Measurements from ENCODE around the gene LRRD1. TPM values are rescaled to one million over a fixed set of nuclear protein-coding genes. Genes with fewer than 3 reads are reported as not detected.

LRRD1 gene
- total and polyA plus RNA-seq, 2 of the 13 experiments (the other 11 are each of a cell fraction or from before 2014, with no cell fraction given): 0.03 TPM; not detected in 1

GRCh38 chr7:92119213-92119759 is 59.7 kb downstream of the LRRD1 start:
- ATAC-seq (peak; percentile 37), DNase-seq (ENCODE audit: low spot score) (no peak), FAIRE-seq (no peak)
- CTCF ChIA-PET (ENCODE audit: low intra/inter-chr PET ratio, low total read pairs): no interaction called here
- TF ChIP-seq GFI1 (CRISPR knock-in tag; IDR thresholded peaks at IDR 0.05; ENCODE audit: borderline replicate concordance) (peak; percentile 75), FOXP1 (IDR thresholded peaks at IDR 0.05) (no peak), FOXP1 (CRISPR knock-in tag; IDR thresholded peaks at IDR 0.05) (peak; percentile 57), GZF1 (CRISPR knock-in tag; IDR thresholded peaks at IDR 0.05) (no peak), ATF7 (IDR thresholded peaks at IDR 0.05) (0 out of 2 replicates have a peak, but pooled peaks have one; percentile 14), ATF7 (CRISPR knock-in tag; IDR thresholded peaks at IDR 0.05) (no peak), RBM22 (optimal IDR thresholded peaks at IDR 0.05; ENCODE audit: low read length) (peak; percentile 63)
- Histone ChIP-seq H4K20me1 (ENCODE audit: insufficient read depth, low read length) (peaks cover 61% of the 10 kb centered on the region), H3K36me3 (replicated peaks in 1 of 2; ENCODE audit: control insufficient read depth in 1 of 2, insufficient read depth in 2 of 2, low read length in 2 of 2) (peaks cover 9 to 86% of the 10 kb centered on the region in 2 experiments), H3K4me1 (ENCODE audit: insufficient read depth, low read length) (peaks cover 17% of the 10 kb centered on the region; the same call in 1 of the 2 replicates), H2AFZ (ENCODE audit: low read length) (no peak overlapping the region), H3K9me3 (ENCODE audit: low read length) (no peaks in the 10 kb centered on the region), H3K9ac (ENCODE audit: insufficient read depth, low read depth, low read length) (no peak overlapping the region), H3K4me3 (replicated peaks in 1 of 3; ENCODE audit: insufficient read depth in 1 of 3, low read depth in 2 of 3, low read length in 3 of 3) (no peak overlapping the region), H3K79me2 (ENCODE audit: insufficient read depth, low read length) (peaks cover 72% of the 10 kb centered on the region), H3K27me3 (ENCODE audit: control insufficient read depth in 1 of 2, insufficient read depth in 2 of 2, low read length in 2 of 2) (no peaks in the 10 kb centered on the region), H3K27ac (ENCODE audit: extremely low read length, insufficient read depth, low read length) (no peak overlapping the region), H3K4me2 (ENCODE audit: low read depth, low read length) (no peak overlapping the region)
- intact Hi-C loops (cut with micrococcal nuclease; ENCODE audit: unreplicated experiment) (no loop called here), in situ Hi-C loops (cut with HindIII; ENCODE audit: extremely low pct_ligation_motif_present, low pct_unique_long_range_greater_than_20kb) (no loop called here)
- no TSS peak for BruUV-seq (replicated peaks)
- WGBS (ENCODE audit: low lambda C conversion rate): 85% methylated on average over 1 of the region's 1 CpG
- POLR2A ChIA-PET: no interaction called here

GRCh38 chr7:92116949-92117348 is 62.0 kb downstream of the LRRD1 start:
- ChIA-PET CTCF (ENCODE audit: low intra/inter-chr PET ratio, low total read pairs) (no interaction called here), POLR2A (no interaction called here)
- Histone ChIP-seq H3K79me2 (ENCODE audit: insufficient read depth, low read length) (peaks cover 48% of the 10 kb centered on the region), H3K9ac (ENCODE audit: insufficient read depth, low read depth, low read length) (no peak overlapping the region), H3K36me3 (replicated peaks in 1 of 2; ENCODE audit: control insufficient read depth in 1 of 2, insufficient read depth in 2 of 2, low read length in 2 of 2) (peaks cover 9 to 67% of the 10 kb centered on the region in 2 experiments), H3K9me3 (ENCODE audit: low read length) (no peaks in the 10 kb centered on the region), H3K4me3 (replicated peaks in 1 of 3; ENCODE audit: insufficient read depth in 1 of 3, low read depth in 2 of 3, low read length in 3 of 3) (no peak overlapping the region), H3K4me2 (ENCODE audit: low read depth, low read length) (no peak overlapping the region), H2AFZ (ENCODE audit: low read length) (no peak overlapping the region), H4K20me1 (ENCODE audit: insufficient read depth, low read length) (peaks cover 63% of the 10 kb centered on the region), H3K27me3 (ENCODE audit: control insufficient read depth in 1 of 2, insufficient read depth in 2 of 2, low read length in 2 of 2) (no peaks in the 10 kb centered on the region), H3K27ac (ENCODE audit: extremely low read length, insufficient read depth, low read length) (no peak overlapping the region), H3K4me1 (ENCODE audit: insufficient read depth, low read length) (peaks cover 17% of the 10 kb centered on the region; the same call in 1 of the 2 replicates)
- in situ Hi-C loops (cut with HindIII; ENCODE audit: extremely low pct_ligation_motif_present, low pct_unique_long_range_greater_than_20kb): no loop called here
- FAIRE-seq (no peak), ATAC-seq (no peak), DNase-seq (ENCODE audit: low spot score) (no peak)
- BruUV-seq (replicated peaks): no TSS peak
- intact Hi-C loops (cut with micrococcal nuclease; ENCODE audit: unreplicated experiment): no loop called here
- 95% methylated on average over 3 of the region's 3 CpGs for WGBS (ENCODE audit: low lambda C conversion rate)
- TF ChIP-seq SRF (IDR thresholded peaks at IDR 0.05; ENCODE audit: low read depth, low read length): no peak

Data from HepG2 (cell line).